HFFc6 (cell line): ENCODE data around the gene MIP. TPM values are rescaled to one million over a fixed set of nuclear protein-coding genes. Genes with fewer than 3 reads are reported as not detected.

Experiments used
- DNase-seq: peaks from one replicate; pipeline ENCODE4 v3.0.0-alpha.2; 2018
- H3K27ac Mint-ChIP-seq: 2 replicates; pipeline ENCODE4 v1.8.0; 2020; ENCODE audit warnings: mild to moderate bottlenecking, mixed read lengths
- H3K27me3 Mint-ChIP-seq: 2 replicates; pipeline ENCODE4 v1.8.0; 2021; ENCODE audit warnings: mild to moderate bottlenecking, moderate library complexity, mixed read lengths; ENCODE audit not compliant: insufficient read depth
- H3K36me3 Mint-ChIP-seq: 2 replicates; pipeline ENCODE4 v1.8.0; 2021; ENCODE audit warnings: low read depth, mixed read lengths
- H3K4me1 Mint-ChIP-seq: 2 replicates; pipeline ENCODE4 v1.8.0; 2020; ENCODE audit warnings: low read depth, mixed read lengths
- H3K4me3 Mint-ChIP-seq: 2 replicates; pipeline ENCODE4 v1.8.0; 2020; ENCODE audit warnings: mild to moderate bottlenecking, moderate library complexity, mixed read lengths
- H3K9me3 Mint-ChIP-seq: 2 replicates; pipeline ENCODE4 v1.8.0; 2020; ENCODE audit warnings: mild to moderate bottlenecking, mixed read lengths
- total RNA-seq, 6 experiments: library from RNA; stranded (reverse); fragmentation: NEBNext Ultra II Directional; extraction: Animal tissue kit (Norgen Biotek cat#: 25700); gene quantifications; 2 replicates in 1 of 6; 3 replicates in 5 of 6; pipeline ENCODE4 v1.2.3, GENCODE V29; 2021
- TF ChIP-seq, protein P1 (sequence below): fragments of 200-600 bp; sonication (generic); IDR thresholded peaks from 2 replicates; pipeline ENCODE4 v1.5.0; 2021; ENCODE audit warnings: antibody characterized with exemption, mild to moderate bottlenecking

The MIP gene
- total RNA-seq, 6 experiments from 2014 or later, result 0.28 TPM; not detected in 5

DNA sequence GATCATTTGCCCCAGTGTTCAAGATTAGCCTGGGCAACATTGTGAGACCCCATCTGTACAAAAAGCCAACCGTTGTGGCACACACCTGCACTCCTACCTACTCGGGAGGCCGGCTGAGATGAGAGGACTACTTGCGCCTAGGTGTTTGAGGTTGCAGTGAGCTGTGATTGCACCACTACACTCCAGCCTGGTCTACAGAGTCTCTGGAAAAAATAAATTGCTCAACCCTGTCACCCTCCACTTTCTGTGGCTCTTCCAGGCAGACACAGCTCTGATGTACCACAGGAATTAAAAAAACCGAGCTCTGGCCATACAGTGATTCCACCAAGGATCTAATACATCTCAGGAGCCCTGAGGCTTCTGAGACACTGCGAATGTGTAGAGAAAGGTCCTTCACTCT lies 19.6 kb downstream of the MIP start:
- H3K4me1 Mint-ChIP-seq, result no peaks in the 10 kb centered on the region
- H3K27ac Mint-ChIP-seq, result no peak overlapping the region
- TF ChIP-seq, protein P1, sequence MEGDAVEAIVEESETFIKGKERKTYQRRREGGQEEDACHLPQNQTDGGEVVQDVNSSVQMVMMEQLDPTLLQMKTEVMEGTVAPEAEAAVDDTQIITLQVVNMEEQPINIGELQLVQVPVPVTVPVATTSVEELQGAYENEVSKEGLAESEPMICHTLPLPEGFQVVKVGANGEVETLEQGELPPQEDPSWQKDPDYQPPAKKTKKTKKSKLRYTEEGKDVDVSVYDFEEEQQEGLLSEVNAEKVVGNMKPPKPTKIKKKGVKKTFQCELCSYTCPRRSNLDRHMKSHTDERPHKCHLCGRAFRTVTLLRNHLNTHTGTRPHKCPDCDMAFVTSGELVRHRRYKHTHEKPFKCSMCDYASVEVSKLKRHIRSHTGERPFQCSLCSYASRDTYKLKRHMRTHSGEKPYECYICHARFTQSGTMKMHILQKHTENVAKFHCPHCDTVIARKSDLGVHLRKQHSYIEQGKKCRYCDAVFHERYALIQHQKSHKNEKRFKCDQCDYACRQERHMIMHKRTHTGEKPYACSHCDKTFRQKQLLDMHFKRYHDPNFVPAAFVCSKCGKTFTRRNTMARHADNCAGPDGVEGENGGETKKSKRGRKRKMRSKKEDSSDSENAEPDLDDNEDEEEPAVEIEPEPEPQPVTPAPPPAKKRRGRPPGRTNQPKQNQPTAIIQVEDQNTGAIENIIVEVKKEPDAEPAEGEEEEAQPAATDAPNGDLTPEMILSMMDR, result no peak
- DNase-seq, result no peak
- H3K36me3 Mint-ChIP-seq, result no peaks in the 10 kb centered on the region; the same call in 1 of the 2 replicates
- H3K9me3 Mint-ChIP-seq, result no peaks in the 10 kb centered on the region
- no peaks in the 10 kb centered on the region; the same call in 1 of the 2 replicates for H3K27me3 Mint-ChIP-seq
- H3K4me3 Mint-ChIP-seq, result no peak overlapping the region

DNA sequence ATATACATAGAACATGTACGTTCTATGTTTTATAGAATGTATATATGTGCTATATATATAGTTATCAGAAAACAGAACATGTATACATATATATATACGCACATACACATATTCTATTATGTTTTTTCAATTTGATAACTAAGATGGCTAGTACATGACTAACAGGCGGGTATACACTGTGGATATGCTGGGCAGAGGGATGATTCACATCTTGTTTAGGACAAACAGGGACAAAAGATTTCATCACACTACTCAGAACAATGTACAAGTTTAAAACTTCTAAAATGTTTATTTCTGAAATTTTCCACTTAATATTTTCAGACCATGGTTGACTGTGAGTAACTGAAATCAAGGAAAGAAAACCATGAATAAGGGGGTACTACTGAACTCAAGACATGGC lies 22.6 kb downstream of the MIP start:
- Mint-ChIP-seq H3K27ac (no peak overlapping the region), H3K9me3 (no peaks in the 10 kb centered on the region), H3K36me3 (no peaks in the 10 kb centered on the region; the same call in 1 of the 2 replicates), H3K4me3 (no peak overlapping the region), H3K4me1 (no peaks in the 10 kb centered on the region), H3K27me3 (no peaks in the 10 kb centered on the region; the same call in 1 of the 2 replicates)
- TF ChIP-seq, protein P1, result no peak
- no peak for DNase-seq

DNA sequence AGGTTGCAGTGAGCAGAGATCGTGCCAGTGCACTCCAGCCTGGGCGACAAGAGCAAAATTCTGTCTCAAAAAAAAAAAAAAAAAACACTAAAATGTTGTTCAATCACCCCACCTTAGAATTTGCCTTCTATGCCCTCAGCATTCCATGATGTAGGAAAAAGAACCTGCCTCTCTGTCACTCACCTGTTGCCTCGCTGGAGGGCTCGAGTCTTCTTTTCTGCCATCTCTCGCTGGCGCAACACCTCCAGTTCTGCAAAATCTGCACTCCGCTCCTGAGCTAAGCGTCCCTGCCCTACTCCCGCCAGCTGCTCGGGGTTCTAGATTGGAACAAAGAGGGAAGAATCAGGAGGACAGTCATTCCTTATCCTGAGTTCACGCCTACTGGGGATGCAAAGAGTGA lies 23.2 kb downstream of the MIP start:
- H3K9me3 Mint-ChIP-seq, result no peaks in the 10 kb centered on the region
- TF ChIP-seq, protein P1, result no peak
- no peaks in the 10 kb centered on the region; the same call in 1 of the 2 replicates for H3K27me3 Mint-ChIP-seq
- DNase-seq, result no peak
- H3K4me3 Mint-ChIP-seq, result no peak overlapping the region
- no peaks in the 10 kb centered on the region for H3K4me1 Mint-ChIP-seq
- no peak overlapping the region for H3K27ac Mint-ChIP-seq
- no peaks in the 10 kb centered on the region; the same call in 1 of the 2 replicates for H3K36me3 Mint-ChIP-seq

DNA sequence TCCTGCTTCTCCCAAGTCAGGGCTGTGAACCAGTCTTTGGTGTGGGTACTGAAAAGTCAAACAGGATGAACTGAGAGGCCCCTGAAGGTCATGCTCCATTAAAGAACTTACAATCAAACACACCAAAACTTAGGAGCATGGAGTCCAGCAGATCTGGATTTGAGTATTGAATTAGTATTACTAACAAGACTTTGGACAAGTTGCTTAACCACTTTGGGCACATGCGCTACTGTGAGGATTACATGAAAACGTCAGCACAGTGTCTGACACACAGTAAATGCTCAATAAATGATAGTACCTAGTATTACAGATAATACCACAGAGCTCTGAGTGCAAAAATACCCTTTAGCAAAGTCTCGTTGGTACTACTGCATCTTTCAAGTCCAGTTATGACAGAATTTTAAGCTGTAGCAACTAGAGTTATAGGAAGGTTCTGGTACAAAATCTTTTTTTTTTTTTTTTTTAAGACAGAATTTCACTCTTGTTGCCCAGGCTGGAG lies 28.5 kb downstream of the MIP start:
- H3K9me3 Mint-ChIP-seq, result no peaks in the 10 kb centered on the region
- TF ChIP-seq, protein P1, result no peak
- no peak for DNase-seq
- H3K4me3 Mint-ChIP-seq, result no peak overlapping the region
- peaks cover 1% of the 10 kb centered on the region; the same call in 1 of the 2 replicates for H3K27me3 Mint-ChIP-seq
- H3K4me1 Mint-ChIP-seq, result no peaks in the 10 kb centered on the region
- H3K36me3 Mint-ChIP-seq, result peaks cover 5% of the 10 kb centered on the region; the same call in 1 of the 2 replicates
- no peak overlapping the region for H3K27ac Mint-ChIP-seq

DNA sequence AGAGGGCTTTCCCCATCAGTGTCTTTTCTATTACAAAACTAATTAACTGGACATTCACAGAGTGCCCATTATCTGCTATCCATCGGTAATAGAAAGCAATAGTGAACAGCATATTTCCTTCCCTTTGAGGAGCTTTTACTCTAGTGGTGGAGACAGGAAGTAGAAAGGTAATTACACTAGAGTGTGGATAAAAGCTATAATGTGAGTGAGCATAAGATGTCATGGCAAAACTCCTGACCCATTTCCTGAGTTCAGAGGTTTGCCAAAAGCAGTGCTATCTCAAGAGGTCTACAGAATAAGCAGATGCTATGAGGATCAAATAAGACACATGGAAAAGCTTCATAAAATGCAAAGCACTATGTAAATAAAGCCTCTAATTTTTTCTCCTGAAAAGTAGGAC lies 29.3 kb downstream of the MIP start:
- Mint-ChIP-seq H3K4me1 (no peaks in the 10 kb centered on the region), H3K4me3 (no peak overlapping the region), H3K9me3 (no peaks in the 10 kb centered on the region), H3K27ac (no peak overlapping the region), H3K36me3 (peaks cover 8% of the 10 kb centered on the region; the same call in 1 of the 2 replicates), H3K27me3 (peaks cover 2% of the 10 kb centered on the region; the same call in 1 of the 2 replicates)
- DNase-seq, result no peak
- TF ChIP-seq, protein P1, result no peak
